Glutamatergic neuron (in vitro differentiated cells): ENCODE measurements around the gene PMF1. TPM values are rescaled to one million over a fixed set of nuclear protein-coding genes. Genes with fewer than 3 reads are reported as not detected.
A peak's percentile ranks its signal among the peaks of the same experiment; 100 is the strongest.

Experiments
- DNase-seq: peaks from one replicate; pipeline ENCODE4 v3.0.0; 2022
- H3K27ac Mint-ChIP-seq: one replicate; pipeline ENCODE4 v1.8.0; 2020; ENCODE audit warnings: mild to moderate bottlenecking, mixed read lengths, inconsistent platforms; ENCODE audit not compliant: unreplicated experiment
- H3K27me3 Mint-ChIP-seq: one replicate; pipeline ENCODE4 v1.8.0; 2020; ENCODE audit warnings: mild to moderate bottlenecking, moderate library complexity, mixed read lengths, inconsistent platforms; ENCODE audit not compliant: unreplicated experiment
- H3K36me3 Mint-ChIP-seq: one replicate; pipeline ENCODE4 v1.8.0; 2020; ENCODE audit warnings: mild to moderate bottlenecking, mixed read lengths, inconsistent platforms; ENCODE audit not compliant: unreplicated experiment
- H3K4me1 Mint-ChIP-seq: one replicate; pipeline ENCODE4 v1.8.0; 2020; ENCODE audit warnings: mild to moderate bottlenecking, low read depth, mixed read lengths, inconsistent platforms; ENCODE audit not compliant: unreplicated experiment
- H3K4me3 Mint-ChIP-seq: one replicate; pipeline ENCODE4 v1.8.0; 2020; ENCODE audit warnings: mild to moderate bottlenecking, mixed read lengths, inconsistent platforms; ENCODE audit not compliant: unreplicated experiment
- H3K9me3 Mint-ChIP-seq: one replicate; pipeline ENCODE4 v1.8.0; 2020; ENCODE audit warnings: mild to moderate bottlenecking, moderate library complexity, mixed read lengths, inconsistent platforms; ENCODE audit not compliant: unreplicated experiment
- long read RNA-seq: library from polyadenylated mRNA; unstranded; transcript quantifications from one replicate; pipeline ENCODE4 v2.0.0, GENCODE V29; 2020; ENCODE audit not compliant: unreplicated experiment
- total RNA-seq: library from RNA; stranded (reverse); fragmentation: NEBNext Ultra II Directional; extraction: Animal tissue kit (Norgen Biotek cat#: 25700); gene quantifications from one replicate; pipeline ENCODE4 v1.2.1, GENCODE V29; 2021; ENCODE audit not compliant: unreplicated experiment
- TF ChIP-seq, protein P1 (sequence below): fragments of 200-600 bp; sonication (generic); IDR thresholded peaks from one replicate; pipeline ENCODE4 v1.5.0; 2021; ENCODE audit not compliant: partially characterized antibody, unreplicated experiment

PMF1 gene
- total RNA-seq: 31.6 TPM
- long read RNA-seq, transcript PMF1-202 (5 exons, 1,068 nt): major isoform, 28 of 29 reads
- long read RNA-seq, partial matches to known transcripts: 0 of 29 reads
- long read RNA-seq, other reads (novel, unspliced or antisense): 1 of 29 reads

GRCh38 chr1:156212833-156213643 lies at the start of gene PMF1:
Gene PMF1, plus strand, starts transcription at chr1:156213007. Its CDS starts 9 bp downstream, at chr1:156213016.
- Mint-ChIP-seq H3K4me3 (peak within 1 kb of the TSS; percentile 95), H3K9me3 (peaks cover 14% of the 10 kb centered on the region), H3K27ac (peak within 1 kb of the TSS; percentile 96), H3K36me3 (no peaks in the 10 kb centered on the region), H3K4me1 (peaks cover 7% of the 10 kb centered on the region), H3K27me3 (peaks cover 10% of the 10 kb centered on the region)
- TF ChIP-seq, protein P1, sequence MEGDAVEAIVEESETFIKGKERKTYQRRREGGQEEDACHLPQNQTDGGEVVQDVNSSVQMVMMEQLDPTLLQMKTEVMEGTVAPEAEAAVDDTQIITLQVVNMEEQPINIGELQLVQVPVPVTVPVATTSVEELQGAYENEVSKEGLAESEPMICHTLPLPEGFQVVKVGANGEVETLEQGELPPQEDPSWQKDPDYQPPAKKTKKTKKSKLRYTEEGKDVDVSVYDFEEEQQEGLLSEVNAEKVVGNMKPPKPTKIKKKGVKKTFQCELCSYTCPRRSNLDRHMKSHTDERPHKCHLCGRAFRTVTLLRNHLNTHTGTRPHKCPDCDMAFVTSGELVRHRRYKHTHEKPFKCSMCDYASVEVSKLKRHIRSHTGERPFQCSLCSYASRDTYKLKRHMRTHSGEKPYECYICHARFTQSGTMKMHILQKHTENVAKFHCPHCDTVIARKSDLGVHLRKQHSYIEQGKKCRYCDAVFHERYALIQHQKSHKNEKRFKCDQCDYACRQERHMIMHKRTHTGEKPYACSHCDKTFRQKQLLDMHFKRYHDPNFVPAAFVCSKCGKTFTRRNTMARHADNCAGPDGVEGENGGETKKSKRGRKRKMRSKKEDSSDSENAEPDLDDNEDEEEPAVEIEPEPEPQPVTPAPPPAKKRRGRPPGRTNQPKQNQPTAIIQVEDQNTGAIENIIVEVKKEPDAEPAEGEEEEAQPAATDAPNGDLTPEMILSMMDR: no peak
- DNase-seq: peak; percentile 98

DNA sequence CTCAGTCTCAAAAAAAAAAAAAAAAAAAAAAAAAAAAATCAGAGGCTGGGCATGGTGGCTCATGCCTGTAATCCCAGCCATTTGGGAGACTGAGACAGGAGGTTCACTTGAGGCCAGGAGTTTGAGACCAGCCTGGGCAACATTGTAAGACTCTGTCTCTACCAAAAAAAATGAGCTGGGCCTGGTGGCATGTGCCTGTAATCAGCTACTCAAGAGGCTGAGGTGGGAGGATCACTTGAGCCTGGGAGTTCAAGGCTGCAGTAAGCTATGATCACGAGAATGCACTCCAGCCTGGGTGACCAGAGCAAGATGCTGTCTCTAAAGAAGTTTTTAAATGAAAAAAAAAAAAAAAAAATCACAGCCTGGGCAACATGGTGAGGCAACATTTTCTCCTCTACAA lies 49.1 kb upstream of the PMF1 start:
- H3K4me1 Mint-ChIP-seq: no peaks in the 10 kb centered on the region
- TF ChIP-seq, protein P1: no peak

GRCh38 chr1:156164125-156164831 lies 48.5 kb upstream of the PMF1 start:
- peak overlapping the region; percentile 17 for H3K27ac Mint-ChIP-seq
- DNase-seq: no peak
- TF ChIP-seq, protein P1: no peak
- no peaks in the 10 kb centered on the region for H3K9me3 Mint-ChIP-seq
- H3K4me3 Mint-ChIP-seq: no peak overlapping the region
- H3K36me3 Mint-ChIP-seq: no peaks in the 10 kb centered on the region
- H3K4me1 Mint-ChIP-seq: no peaks in the 10 kb centered on the region
- peaks cover 4% of the 10 kb centered on the region for H3K27me3 Mint-ChIP-seq

More for the DNA sequence above, 49.1 kb upstream of the PMF1 start:
- no peak for DNase-seq
- H3K27me3 Mint-ChIP-seq: peaks cover 4% of the 10 kb centered on the region
- H3K36me3 Mint-ChIP-seq: no peaks in the 10 kb centered on the region
- H3K27ac Mint-ChIP-seq: no peak overlapping the region
- H3K9me3 Mint-ChIP-seq: no peaks in the 10 kb centered on the region
- no peak overlapping the region for H3K4me3 Mint-ChIP-seq

- peaks cover 4% of the 10 kb centered on the region for H3K27me3 Mint-ChIP-seq
- H3K9me3 Mint-ChIP-seq: no peaks in the 10 kb centered on the region
- H3K4me3 Mint-ChIP-seq: no peak overlapping the region
- H3K36me3 Mint-ChIP-seq: no peaks in the 10 kb centered on the region
- no peak for DNase-seq
- H3K27ac Mint-ChIP-seq: no peak overlapping the region
- H3K4me1 Mint-ChIP-seq: no peaks in the 10 kb centered on the region
- TF ChIP-seq, protein P1: no peak
Observed at GRCh38 chr1:156165083-156165482, 47.7 kb upstream of the PMF1 start.
